Kidney (tissue), 14 donors: ENCODE measurements around the gene CHRNE. TPM values are rescaled to one million over a fixed set of nuclear protein-coding genes. Genes with fewer than 3 reads are reported as not detected.

ENCODE experiments used
- DNase-seq, 5 donors: peaks; one replicate each; pipeline ENCODE4 v3.0.0-alpha.2; 2013 to 2020
- FAIRE-seq: peaks from 2 replicates; lab custom pipeline; 2012; peaks lifted over from hg19 to GRCh38; lab: Jason Lieb, UNC
- H3K27ac ChIP-seq, 2 donors: one replicate each; pipeline ENCODE4 v1.7.0; 2013; ENCODE audit warnings: low read depth in 2 of 2, low read length in 2 of 2, inconsistent platforms in 1 of 2
- H3K27me3 ChIP-seq: one replicate; pipeline ENCODE4 v1.7.1; 2013; ENCODE audit warnings: low read length, inconsistent platforms; ENCODE audit not compliant: control insufficient read depth, insufficient read depth
- H3K36me3 ChIP-seq, 3 donors: one replicate each; pipeline versions ENCODE4 v1.7.0 to v1.7.1; 2013; ENCODE audit warnings: low read length in 3 of 3, control low read depth in 1 of 3, inconsistent platforms in 1 of 3; ENCODE audit not compliant: insufficient read depth in 3 of 3, control insufficient read depth in 2 of 3
- H3K4me1 ChIP-seq, 3 donors: one replicate each; pipeline versions ENCODE4 v1.7.0 to v1.7.1; 2013; ENCODE audit warnings: low read length in 3 of 3, inconsistent platforms in 1 of 3, low read depth in 1 of 3; ENCODE audit not compliant: control insufficient read depth in 2 of 3, insufficient read depth in 2 of 3
- H3K4me3 ChIP-seq, 3 donors: one replicate each; pipeline versions ENCODE4 v1.7.0 to v1.8.1; 2013; ENCODE audit warnings: low read length in 3 of 3, control low read depth in 1 of 3, inconsistent platforms in 1 of 3
- H3K9ac ChIP-seq, 3 donors: one replicate each; pipeline versions ENCODE4 v1.7.0 to v1.7.1; 2013; ENCODE audit warnings: low read length in 3 of 3, control low read depth in 1 of 3, inconsistent platforms in 1 of 3
- H3K9me3 ChIP-seq, 3 donors: one replicate each; pipeline versions ENCODE4 v1.7.0 to v1.7.1; 2013; ENCODE audit warnings: low read length in 3 of 3, control low read depth in 1 of 3, inconsistent platforms in 1 of 3; ENCODE audit not compliant: control insufficient read depth in 2 of 3, insufficient read depth in 1 of 3
- CTCF ChIP-seq: IDR thresholded peaks from 3 replicates; pipeline ENCODE4 v1.5.1; 2012; ENCODE audit warnings: mild to moderate bottlenecking, moderate library complexity, borderline replicate concordance; ENCODE audit not compliant: insufficient read depth; ENCODE audit errors: extremely low read depth
- intact Hi-C: fragments of 100-400 bp; cut with DNase I; formaldehyde crosslinking; loops from one replicate; pipeline ENCODE4 v1.11.1; 2022
- polyA plus RNA-seq: library from polyadenylated mRNA; stranded (reverse); fragments of 350-450 nt; fragmentation: Illumina TruSeq; extraction: RNeasy Lipid Tissue Mini Kit (QIAGEN cat#74804); gene quantifications from one replicate; pipeline ENCODE4 v1.2.3, GENCODE V29; 2014; ENCODE audit warnings: low read depth, low replicate concordance; ENCODE audit not compliant: insufficient read depth
- total RNA-seq: library from RNA; stranded (reverse); fragmentation: NEBNext Ultra II Directional; extraction: Animal tissue kit (Norgen Biotek cat#: 25700); gene quantifications from one replicate; pipeline ENCODE4 v1.2.1, GENCODE V29; 2021
- donor health status: control.
- donor health status: control.
- donor health status: control.
- donor health status: control.
- donor health status: control.
- donor health status: DM: yes; HTN: yes; CAD: no.
- donor health status: Normal renal cell carcinoma (clear cell type).

The CHRNE gene
- total and polyA plus RNA-seq, 2 donors from 2014 or later: 0.82 to 1.3 TPM

- no peak overlapping the region for H3K4me3 ChIP-seq
- peaks cover 0 to 20% (median 14%) of the 10 kb centered on the region in 3 donors for H3K36me3 ChIP-seq
- intact Hi-C loops: no loop called here
- DNase-seq (peak in 1 of 5 donors; percentile 58), FAIRE-seq (no peak)
- H3K27ac ChIP-seq: no peak overlapping the region
- H3K9me3 ChIP-seq: no peaks in the 10 kb centered on the region
- no peak overlapping the region for H3K9ac ChIP-seq
- H3K4me1 ChIP-seq: peaks cover 0 to 16% (median 0%) of the 10 kb centered on the region in 3 donors
- TF ChIP-seq CTCF: no peak
- peaks cover 2% of the 10 kb centered on the region for H3K27me3 ChIP-seq
Observed at GRCh38 chr17:4897785-4898184, 5.1 kb downstream of the CHRNE start.

- Histone ChIP-seq H3K27ac (no peak overlapping the region), H3K27me3 (peaks cover 2% of the 10 kb centered on the region), H3K4me3 (no peak overlapping the region), H3K36me3 (peaks cover 0 to 21% (median 14%) of the 10 kb centered on the region in 3 donors), H3K9ac (no peak overlapping the region), H3K4me1 (peaks cover 0 to 14% (median 0%) of the 10 kb centered on the region in 3 donors), H3K9me3 (no peaks in the 10 kb centered on the region)
- intact Hi-C loops: no loop called here
- no peak for TF ChIP-seq CTCF
- DNase-seq (peak in 1 of 5 donors; percentile 67), FAIRE-seq (no peak)
Observed at GRCh38 chr17:4897198-4897687, 5.7 kb downstream of the CHRNE start.

- no peak overlapping the region for H3K9ac ChIP-seq
- H3K27me3 ChIP-seq: peaks cover 2% of the 10 kb centered on the region
- DNase-seq (peak in 1 of 5 donors; percentile 53), FAIRE-seq (no peak)
- H3K9me3 ChIP-seq: no peaks in the 10 kb centered on the region
- H3K36me3 ChIP-seq: peaks cover 0 to 22% (median 16%) of the 10 kb centered on the region in 3 donors
- H3K4me1 ChIP-seq: peaks cover 0 to 14% (median 0%) of the 10 kb centered on the region in 3 donors
- H3K27ac ChIP-seq: no peak overlapping the region
- no peak overlapping the region for H3K4me3 ChIP-seq
- no peak for TF ChIP-seq CTCF
- intact Hi-C loops: no loop called here
Observed at GRCh38 chr17:4896332-4897197, 6.3 kb downstream of the CHRNE start.
